WI38 (cell line): ENCODE data around the gene CDH22.

ENCODE experiments used
- H3K4me3 ChIP-seq: 2 replicates; pipeline ENCODE4 v1.5.1; 2011; ENCODE audit warnings: low read depth, mild to moderate bottlenecking, control low read depth, low read length
- TF ChIP-seq, protein P1 (sequence below): IDR thresholded peaks from 2 replicates; pipeline ENCODE4 v1.5.1; 2012; ENCODE audit warnings: low read depth, mild to moderate bottlenecking, control low read depth, low read length

CDH22 gene, protein sequence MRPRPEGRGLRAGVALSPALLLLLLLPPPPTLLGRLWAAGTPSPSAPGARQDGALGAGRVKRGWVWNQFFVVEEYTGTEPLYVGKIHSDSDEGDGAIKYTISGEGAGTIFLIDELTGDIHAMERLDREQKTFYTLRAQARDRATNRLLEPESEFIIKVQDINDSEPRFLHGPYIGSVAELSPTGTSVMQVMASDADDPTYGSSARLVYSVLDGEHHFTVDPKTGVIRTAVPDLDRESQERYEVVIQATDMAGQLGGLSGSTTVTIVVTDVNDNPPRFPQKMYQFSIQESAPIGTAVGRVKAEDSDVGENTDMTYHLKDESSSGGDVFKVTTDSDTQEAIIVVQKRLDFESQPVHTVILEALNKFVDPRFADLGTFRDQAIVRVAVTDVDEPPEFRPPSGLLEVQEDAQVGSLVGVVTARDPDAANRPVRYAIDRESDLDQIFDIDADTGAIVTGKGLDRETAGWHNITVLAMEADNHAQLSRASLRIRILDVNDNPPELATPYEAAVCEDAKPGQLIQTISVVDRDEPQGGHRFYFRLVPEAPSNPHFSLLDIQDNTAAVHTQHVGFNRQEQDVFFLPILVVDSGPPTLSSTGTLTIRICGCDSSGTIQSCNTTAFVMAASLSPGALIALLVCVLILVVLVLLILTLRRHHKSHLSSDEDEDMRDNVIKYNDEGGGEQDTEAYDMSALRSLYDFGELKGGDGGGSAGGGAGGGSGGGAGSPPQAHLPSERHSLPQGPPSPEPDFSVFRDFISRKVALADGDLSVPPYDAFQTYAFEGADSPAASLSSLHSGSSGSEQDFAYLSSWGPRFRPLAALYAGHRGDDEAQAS

DNA sequence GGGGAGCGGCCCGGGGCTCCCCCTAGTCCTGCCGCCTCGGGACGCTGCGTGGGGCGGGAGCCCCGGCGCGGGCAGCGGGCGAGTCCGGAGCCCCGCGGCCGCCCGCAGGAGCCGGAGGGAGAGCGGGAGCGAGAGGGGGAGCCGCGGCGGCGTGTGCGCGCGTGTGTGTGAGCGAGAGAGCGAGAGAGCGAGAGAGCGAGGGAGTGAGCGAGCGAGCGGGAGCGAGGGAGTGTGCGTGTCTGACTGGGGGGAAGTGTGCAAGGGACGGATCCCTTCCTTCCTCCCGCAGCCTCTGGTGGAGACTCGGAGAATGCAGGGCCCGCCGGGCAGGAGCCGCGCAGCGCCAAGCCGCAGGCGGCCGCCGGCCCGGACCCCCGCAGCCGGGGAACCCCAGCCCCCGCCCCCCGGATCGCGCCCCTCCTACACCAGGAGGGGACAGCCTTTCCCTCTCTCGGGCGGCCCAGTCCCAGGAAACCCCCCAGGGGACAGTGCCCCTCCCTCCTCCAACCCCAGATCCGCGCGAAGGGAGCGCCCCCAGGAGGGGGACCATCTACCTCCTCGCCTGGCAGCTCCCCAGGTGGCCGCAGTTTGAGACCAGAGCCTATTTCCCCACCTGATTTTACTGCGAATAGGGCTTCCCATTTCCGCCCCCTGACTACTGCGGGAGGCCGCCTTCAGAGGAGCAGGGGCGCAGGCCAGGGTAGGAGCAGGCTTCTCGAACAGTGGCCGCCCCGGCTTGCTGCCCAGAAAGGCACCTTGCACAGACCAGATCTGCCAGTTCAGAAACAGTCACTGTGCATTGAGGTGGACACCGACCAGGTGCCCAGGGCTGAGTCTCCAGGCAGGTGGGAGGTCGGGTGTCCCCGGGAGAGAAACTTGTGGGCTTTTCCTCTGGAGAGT lies at the start of gene CDH22:
Gene CDH22 (minus strand): TSS at position 241 of the 900 bp plus-strand sequence. CDS start 57,204 bp downstream, outside the sequence.
- H3K4me3 ChIP-seq = no peak within 1 kb of the TSS
- TF ChIP-seq, protein P1, sequence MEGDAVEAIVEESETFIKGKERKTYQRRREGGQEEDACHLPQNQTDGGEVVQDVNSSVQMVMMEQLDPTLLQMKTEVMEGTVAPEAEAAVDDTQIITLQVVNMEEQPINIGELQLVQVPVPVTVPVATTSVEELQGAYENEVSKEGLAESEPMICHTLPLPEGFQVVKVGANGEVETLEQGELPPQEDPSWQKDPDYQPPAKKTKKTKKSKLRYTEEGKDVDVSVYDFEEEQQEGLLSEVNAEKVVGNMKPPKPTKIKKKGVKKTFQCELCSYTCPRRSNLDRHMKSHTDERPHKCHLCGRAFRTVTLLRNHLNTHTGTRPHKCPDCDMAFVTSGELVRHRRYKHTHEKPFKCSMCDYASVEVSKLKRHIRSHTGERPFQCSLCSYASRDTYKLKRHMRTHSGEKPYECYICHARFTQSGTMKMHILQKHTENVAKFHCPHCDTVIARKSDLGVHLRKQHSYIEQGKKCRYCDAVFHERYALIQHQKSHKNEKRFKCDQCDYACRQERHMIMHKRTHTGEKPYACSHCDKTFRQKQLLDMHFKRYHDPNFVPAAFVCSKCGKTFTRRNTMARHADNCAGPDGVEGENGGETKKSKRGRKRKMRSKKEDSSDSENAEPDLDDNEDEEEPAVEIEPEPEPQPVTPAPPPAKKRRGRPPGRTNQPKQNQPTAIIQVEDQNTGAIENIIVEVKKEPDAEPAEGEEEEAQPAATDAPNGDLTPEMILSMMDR = no peak

DNA sequence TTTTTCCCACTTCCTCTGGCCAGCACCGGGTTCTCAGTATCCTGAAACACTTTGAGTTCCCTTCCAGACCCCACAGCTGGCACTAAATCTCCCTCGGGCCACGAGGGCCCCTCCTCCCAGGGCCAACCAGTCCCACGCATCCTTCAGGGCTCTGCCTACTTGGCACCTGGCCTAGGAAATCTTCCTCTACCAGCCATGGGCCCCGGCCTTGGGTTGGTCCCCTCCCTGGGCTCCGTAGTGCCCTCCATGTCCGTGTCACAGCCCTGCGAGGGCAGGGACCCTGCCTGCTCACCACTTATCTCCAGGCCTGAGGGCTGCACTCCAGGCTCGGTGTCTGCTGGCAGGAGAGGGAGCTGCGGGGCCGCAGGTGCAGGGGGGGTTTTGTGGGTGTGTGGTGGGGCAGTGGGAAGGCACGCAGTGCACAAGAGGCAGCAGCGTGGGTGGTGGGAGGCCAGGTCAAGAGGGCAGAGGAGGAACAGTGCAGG lies 48.8 kb upstream of the CDH22 start:
- TF ChIP-seq, protein P1 = no peak
- H3K4me3 ChIP-seq = no peak overlapping the region

GRCh38 chr20:46356195-46357029 lies 48.1 kb upstream of the CDH22 start:
- TF ChIP-seq, protein P1 = no peak
- H3K4me3 ChIP-seq = no peak overlapping the region

DNA sequence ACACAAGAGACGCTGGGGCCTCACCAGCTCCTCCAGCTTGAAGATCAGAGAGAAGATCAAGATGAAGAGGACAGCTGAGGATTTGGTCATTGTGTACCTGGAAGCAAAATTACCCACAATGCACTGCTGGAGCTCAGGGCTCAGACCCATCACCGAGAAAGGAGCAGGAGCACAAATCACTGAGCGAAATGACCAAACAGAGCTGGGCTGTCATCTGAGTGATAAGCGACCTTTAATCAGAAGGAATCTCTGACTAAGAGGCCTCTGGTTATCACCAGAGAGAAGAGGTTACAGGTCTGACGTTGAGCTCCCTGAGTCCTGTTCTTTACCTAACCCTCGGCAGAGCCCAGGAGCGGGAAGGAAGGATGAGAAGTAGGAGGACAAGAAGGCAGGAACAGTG lies 47.5 kb upstream of the CDH22 start:
- no peak overlapping the region for H3K4me3 ChIP-seq
- TF ChIP-seq, protein P1 = no peak

- TF ChIP-seq, protein P1 = no peak
- H3K4me3 ChIP-seq = no peak overlapping the region
These were observed 46.8 kb upstream of the CDH22 start for GRCh38 chr20:46354920-46355654.

GRCh38 chr20:46354207-46354555 lies 45.9 kb upstream of the CDH22 start:
- H3K4me3 ChIP-seq = no peak overlapping the region
- TF ChIP-seq, protein P1 = no peak
